Measurements from ENCODE around the gene QDPR.

QDPR gene

GRCh38 chr4:17477774-17478472 is 34.0 kb downstream of the QDPR start:
- CTCF ChIA-PET, result no interaction called here
- DNase-seq (ENCODE audit: extremely low spot score), result no peak
- POLR2A ChIA-PET, result no interaction called here
- TF ChIP-seq CTCF (IDR thresholded peaks at IDR 0.05; ENCODE audit: control extremely low read depth, extremely low read depth, low read depth, missing control alignments), result no peak

GRCh38 chr4:17476853-17477252 is 35.0 kb downstream of the QDPR start:
- TF ChIP-seq CTCF (IDR thresholded peaks at IDR 0.05; ENCODE audit: control extremely low read depth, extremely low read depth, low read depth, missing control alignments), result no peak
- ChIA-PET CTCF (no interaction called here), POLR2A (no interaction called here)
- DNase-seq (ENCODE audit: extremely low spot score), result no peak

- TF ChIP-seq CTCF (IDR thresholded peaks at IDR 0.05; ENCODE audit: control extremely low read depth, extremely low read depth, low read depth, missing control alignments), result no peak
- ChIA-PET CTCF (no interaction called here), POLR2A (no interaction called here)
These were observed 36.4 kb downstream of the QDPR start for GRCh38 chr4:17475481-17475880.

GRCh38 chr4:17469931-17470674 is 41.8 kb downstream of the QDPR start:
- POLR2A ChIA-PET, result no interaction called here
- DNase-seq (ENCODE audit: extremely low spot score), result no peak
- CTCF ChIA-PET, result interaction anchor here (1.1 to 4.7 kb wide), 5 partner anchors 8 to 1182 kb away, joined by 3 to 27 read pairs (median 9); no protein-coding TSS in a partner anchor

More at GRCh38 chr4:17475481-17475880, 36.4 kb downstream of the QDPR start:
- no peak for DNase-seq (ENCODE audit: extremely low spot score)

GRCh38 chr4:17468619-17469221 is 43.2 kb downstream of the QDPR start:
- peak; percentile 29 for DNase-seq (ENCODE audit: extremely low spot score)
- TF ChIP-seq CTCF (IDR thresholded peaks at IDR 0.05; ENCODE audit: control extremely low read depth, extremely low read depth, low read depth, missing control alignments), result peak; percentile 1
- CTCF ChIA-PET, result interaction anchor here (0.8 to 4.7 kb wide), 7 partner anchors 11 to 1178 kb away, joined by 3 to 23 read pairs (median 3); no protein-coding TSS in a partner anchor
- POLR2A ChIA-PET, result no interaction called here

More at GRCh38 chr4:17469931-17470674, 41.8 kb downstream of the QDPR start:
- no peak for TF ChIP-seq CTCF (IDR thresholded peaks at IDR 0.05; ENCODE audit: control extremely low read depth, extremely low read depth, low read depth, missing control alignments)

- TF ChIP-seq CTCF (IDR thresholded peaks at IDR 0.05; ENCODE audit: control extremely low read depth, extremely low read depth, low read depth, missing control alignments), result no peak
- DNase-seq (ENCODE audit: extremely low spot score), result no peak
- POLR2A ChIA-PET, result no interaction called here
- CTCF ChIA-PET, result interaction anchor here (2.2 to 4.2 kb wide), 2 partner anchors 8 to 16 kb away, joined by 11 to 27 read pairs; no protein-coding TSS in a partner anchor
These were observed 48.3 kb downstream of the QDPR start for GRCh38 chr4:17463606-17464005.

All from GM10248 (cell line).